ENCODE measurements around the gene NAPSA.

DNA sequence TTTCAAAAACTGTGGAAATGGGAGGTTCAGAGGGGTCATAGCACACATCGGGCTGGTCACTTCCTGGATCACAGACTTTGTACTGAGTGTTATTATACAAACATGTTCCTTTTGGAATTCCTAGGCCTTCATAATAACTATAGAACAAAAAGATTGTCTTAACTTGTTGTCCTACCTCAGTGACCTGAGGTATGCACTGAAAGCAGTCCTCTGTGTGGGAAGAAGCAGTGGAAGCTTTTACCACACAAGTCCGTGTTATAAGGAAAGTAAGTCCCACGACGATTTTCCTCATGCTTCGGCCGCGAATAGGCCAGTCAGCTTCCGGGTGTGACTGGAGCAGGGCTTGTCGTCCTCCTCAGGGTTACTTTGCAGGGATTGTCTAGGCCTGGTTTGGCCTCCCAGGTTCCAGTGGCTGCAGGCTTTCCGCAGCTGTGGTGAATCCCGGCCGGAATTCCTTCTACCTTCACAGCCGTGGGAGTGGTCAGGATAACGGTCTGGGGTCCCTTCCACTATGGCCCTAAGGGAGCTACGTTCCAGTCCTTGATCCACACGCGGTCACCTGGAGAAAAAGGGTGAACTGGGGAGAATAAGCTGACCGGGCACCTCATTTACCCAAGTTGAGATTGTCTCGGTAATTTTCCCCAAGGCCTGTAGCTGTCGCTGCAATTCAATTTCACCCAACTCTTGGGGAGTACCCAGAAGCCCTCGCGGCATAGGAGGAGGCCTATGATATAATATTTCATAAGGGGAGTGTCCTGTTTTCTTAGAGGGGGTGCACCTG, 16.0 kb downstream of the NAPSA start:
- no peak for TF ChIP-seq CTCF (IDR thresholded peaks at IDR 0.05; ENCODE audit: poor library complexity, severe bottlenecking)
- no peak for TF ChIP-seq EZH2 (IDR thresholded peaks at IDR 0.05; ENCODE audit: borderline replicate concordance, insufficient read depth, low read length, poor library complexity, severe bottlenecking)
- no peak for TF ChIP-seq MXI1 (conservative IDR thresholded peaks at IDR 0.05; ENCODE audit: poor library complexity, severe bottlenecking)
- TF ChIP-seq RAD21 (conservative IDR thresholded peaks at IDR 0.05): no peak
- TF ChIP-seq POLR2AphosphoS5 (IDR thresholded peaks at IDR 0.05): no peak
- TF ChIP-seq TAF1 (IDR thresholded peaks at IDR 0.05; ENCODE audit: low read depth): no peak
